GM23248 (cell line): ENCODE measurements around the gene EIF4E3. TPM values are rescaled to one million over a fixed set of nuclear protein-coding genes. Genes with fewer than 3 reads are reported as not detected.
A peak's percentile ranks its signal among the peaks of the same experiment; 100 is the strongest.

ENCODE experiments used
- DNase-seq: peaks from one replicate; pipeline ENCODE4 v3.0.0-alpha.2; 2015
- H2AFZ ChIP-seq: fragments of 200-600 bp; sonication (generic); 2 replicates; pipeline ENCODE4 v1.6.1; 2016; ENCODE audit warnings: antibody characterized with exemption
- H3F3A ChIP-seq: fragments of 200-600 bp; sonication (generic); 2 replicates; pipeline ENCODE4 v1.6.1; 2016; ENCODE audit warnings: mild to moderate bottlenecking, antibody characterized with exemption, mixed run types; ENCODE audit not compliant: insufficient read depth
- H3K27ac ChIP-seq: fragments of 200-600 bp; sonication (generic); 2 replicates; pipeline ENCODE4 v1.5.1; 2016; ENCODE audit warnings: mild to moderate bottlenecking
- H3K27me3 ChIP-seq: fragments of 200-600 bp; sonication (generic); replicated peaks from 2 replicates; pipeline ENCODE4 v1.6.1; 2016; ENCODE audit warnings: mild to moderate bottlenecking; ENCODE audit not compliant: insufficient read depth
- H3K36me3 ChIP-seq: fragments of 200-600 bp; sonication (generic); 2 replicates; pipeline ENCODE4 v1.6.1; 2016; ENCODE audit warnings: low read depth, mild to moderate bottlenecking
- H3K4me1 ChIP-seq: fragments of 200-600 bp; sonication (generic); 2 replicates; pipeline ENCODE4 v1.6.1; 2016; ENCODE audit warnings: mild to moderate bottlenecking; ENCODE audit not compliant: insufficient read depth
- H3K4me2 ChIP-seq: fragments of 200-600 bp; sonication (generic); one replicate; pipeline ENCODE4 v1.6.1; 2016; ENCODE audit warnings: mild to moderate bottlenecking; ENCODE audit not compliant: unreplicated experiment
- H3K4me3 ChIP-seq: fragments of 200-600 bp; sonication (generic); 2 replicates; pipeline ENCODE4 v1.5.1; 2016; ENCODE audit warnings: mild to moderate bottlenecking
- H3K79me2 ChIP-seq: fragments of 200-600 bp; sonication (generic); 2 replicates; pipeline ENCODE4 v1.6.1; 2016; ENCODE audit warnings: mild to moderate bottlenecking; ENCODE audit not compliant: insufficient read depth
- H3K9ac ChIP-seq: fragments of 200-600 bp; sonication (generic); 2 replicates; pipeline ENCODE4 v1.6.1; 2016; ENCODE audit warnings: mild to moderate bottlenecking
- H3K9me2 ChIP-seq: fragments of 200-600 bp; sonication (generic); 2 replicates; pipeline ENCODE4 v1.6.1; 2016; ENCODE audit warnings: mixed run types, mild to moderate bottlenecking, moderate library complexity; ENCODE audit not compliant: insufficient read depth
- H3K9me3 ChIP-seq: fragments of 200-600 bp; sonication (generic); one replicate; pipeline ENCODE4 v1.6.1; 2017; ENCODE audit warnings: low read depth
- H4K20me1 ChIP-seq: fragments of 200-600 bp; sonication (generic); 2 replicates; pipeline ENCODE4 v1.6.0; 2016; ENCODE audit not compliant: insufficient read depth
- EZH2 ChIP-seq: fragments of 200-600 bp; sonication (generic); IDR thresholded peaks from 2 replicates; pipeline ENCODE4 v1.6.1; 2018; ENCODE audit warnings: antibody characterized with exemption, mild to moderate bottlenecking; ENCODE audit not compliant: insufficient read depth, poor library complexity, severe bottlenecking
- EZH2phosphoT487 ChIP-seq: fragments of 200-600 bp; sonication (generic); IDR thresholded peaks from 2 replicates; pipeline ENCODE4 v1.6.1; 2018; ENCODE audit warnings: antibody characterized with exemption, moderate library complexity, mild to moderate bottlenecking, low read depth; ENCODE audit not compliant: insufficient read depth
- WGBS, 2 experiments: methylation state at CpG; one replicate each; pipeline ENCODE4 v1.1.6; 2015 to 2017; ENCODE audit warnings: low lambda C conversion rate in 2 of 2, low coverage in 1 of 2; ENCODE audit errors: missing lambda C conversion rate in 2 of 2; 5-methylcytosine and 5-hydroxymethylcytosine counted together
- in situ Hi-C: fragments of 300-500 bp; cut with MboI; formaldehyde crosslinking; loops from 2 replicates; pipeline ENCODE4 v1.15.0; 2020
- polyA plus RNA-seq: library from polyadenylated mRNA; unstranded; fragments of >200 nt; fragmentation: Nextera tagmentation; extraction: Ambion mirVana; gene quantifications from 2 replicates; pipeline ENCODE4 v1.2.1, GENCODE V29; 2016
- total RNA-seq: library from RNA; depleted of rRNA; stranded (reverse); fragments of >200 nt; shearing (Covaris generic); gene quantifications from 2 replicates; pipeline ENCODE4 v1.2.3, GENCODE V29; 2014

The EIF4E3 gene
- total and polyA plus RNA-seq, 2 experiments from 2014 or later = 1.1 TPM

- H3K36me3 ChIP-seq = no peaks in the 10 kb centered on the region
- peaks cover 10% of the 10 kb centered on the region; the same call in 1 of the 2 replicates for H3K4me1 ChIP-seq
- H3K4me2 ChIP-seq = no peak overlapping the region
- H3F3A ChIP-seq = peaks cover 8% of the 10 kb centered on the region; the same call in 1 of the 2 replicates
- WGBS, 2 experiments = 71 to 77% methylated on average over 4 of the region's 4 CpGs
- in situ Hi-C loops = no loop called here
- H3K9ac ChIP-seq = no peak overlapping the region
- H2AFZ ChIP-seq = no peak overlapping the region
- H3K27ac ChIP-seq = no peak overlapping the region
- H3K27me3 ChIP-seq = peaks cover 14% of the 10 kb centered on the region; the same call in 1 of the 2 replicates
- H3K9me3 ChIP-seq = no peaks in the 10 kb centered on the region
- H3K79me2 ChIP-seq = no peaks in the 10 kb centered on the region
- H3K4me3 ChIP-seq = no peak overlapping the region
- DNase-seq = peak; percentile 34
- no peaks in the 10 kb centered on the region for H4K20me1 ChIP-seq
- TF ChIP-seq EZH2 (no peak), EZH2phosphoT487 (no peak)
- no peaks in the 10 kb centered on the region for H3K9me2 ChIP-seq
These were observed 3.6 kb upstream of the EIF4E3 start for GRCh38 chr3:71728632-71729342.

DNA sequence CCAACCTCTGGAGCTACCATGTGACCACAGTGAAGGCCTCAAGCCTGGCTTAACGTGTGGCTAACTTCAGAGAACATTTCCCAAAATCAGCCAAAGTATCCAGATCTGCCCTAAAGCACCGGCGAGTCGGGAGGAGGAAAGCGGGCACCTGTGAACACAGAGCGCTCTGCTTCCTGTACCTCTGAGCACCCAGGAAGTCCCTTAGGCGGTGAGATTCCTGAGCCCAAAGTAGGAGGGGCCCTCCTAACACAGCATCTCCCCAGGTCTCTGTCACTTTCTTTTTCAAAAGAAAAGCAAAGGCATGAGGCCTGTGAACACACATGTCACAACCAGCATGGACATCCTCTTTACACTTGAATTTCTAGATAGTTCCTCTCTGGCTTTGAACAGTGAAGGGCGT lies 944 bp upstream of the EIF4E3 start:
- Histone ChIP-seq H3K79me2 (no peaks in the 10 kb centered on the region), H3K36me3 (no peaks in the 10 kb centered on the region), H3K4me2 (no peak overlapping the region), H4K20me1 (no peaks in the 10 kb centered on the region), H3K9me2 (no peaks in the 10 kb centered on the region), H3K9ac (no peak overlapping the region), H3K4me1 (peaks cover 10% of the 10 kb centered on the region; the same call in 1 of the 2 replicates), H3K27ac (no peak overlapping the region), H3F3A (peaks cover 8% of the 10 kb centered on the region; the same call in 1 of the 2 replicates), H3K9me3 (no peaks in the 10 kb centered on the region), H3K27me3 (peaks cover 21% of the 10 kb centered on the region; the same call in 1 of the 2 replicates), H3K4me3 (no peak overlapping the region), H2AFZ (peak overlapping the region; percentile 84; the same call in 1 of the 2 replicates)
- no peak for DNase-seq
- in situ Hi-C loops = no loop called here
- TF ChIP-seq EZH2phosphoT487 (no peak), EZH2 (no peak)
- WGBS, 2 experiments = 98 to 99% methylated on average over 8 of the region's 8 CpGs

DNA sequence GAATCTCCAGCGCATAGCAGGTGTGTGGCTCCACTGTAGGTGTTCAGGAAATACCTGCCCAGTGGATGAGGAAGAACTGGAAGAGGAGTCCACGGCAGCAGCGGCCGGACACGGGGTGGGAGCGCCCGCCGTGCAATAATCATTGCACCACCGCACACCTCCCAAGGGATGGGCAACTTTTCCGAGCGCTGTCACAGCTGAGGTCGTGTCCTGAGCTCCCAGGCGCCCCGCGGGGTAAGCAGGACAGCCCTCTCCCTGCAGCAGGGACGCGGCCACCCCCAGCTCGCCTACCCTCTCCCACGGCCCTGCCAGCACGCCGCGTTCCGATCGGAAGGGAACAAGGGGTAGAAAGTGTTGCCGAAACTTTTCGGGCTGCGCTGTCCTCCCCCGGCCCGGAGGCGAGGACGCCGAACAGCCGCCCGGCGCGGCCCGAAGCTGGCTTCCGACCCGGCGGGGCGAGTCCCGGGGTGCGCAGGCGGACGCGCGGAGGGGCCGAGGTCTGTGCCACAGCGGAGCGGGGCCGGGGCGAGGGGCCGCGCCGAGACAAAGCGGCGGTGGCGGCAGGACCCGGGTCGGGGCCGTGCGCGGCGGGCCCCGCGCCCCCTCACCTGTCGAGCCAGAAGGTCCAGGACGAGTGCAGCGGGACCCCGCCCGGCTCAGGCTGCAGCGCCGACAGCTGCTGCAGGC lies 475 bp downstream of the EIF4E3 start:
- H3K9ac ChIP-seq = peak overlapping the region; percentile 74
- peaks cover 8% of the 10 kb centered on the region; the same call in 1 of the 2 replicates for H3F3A ChIP-seq
- no peak overlapping the region for H3K27ac ChIP-seq
- in situ Hi-C loops = loop anchor here (25.0 kb wide), 2 partner anchors 538 to 1363 kb away; no protein-coding TSS in a partner anchor
- peak overlapping the region; percentile 85 for H3K4me3 ChIP-seq
- H3K27me3 ChIP-seq = peaks cover 21% of the 10 kb centered on the region; the same call in 1 of the 2 replicates
- H3K79me2 ChIP-seq = no peaks in the 10 kb centered on the region
- no peaks in the 10 kb centered on the region for H3K9me3 ChIP-seq
- no peaks in the 10 kb centered on the region for H4K20me1 ChIP-seq
- H3K4me1 ChIP-seq = peaks cover 9% of the 10 kb centered on the region; the same call in 1 of the 2 replicates
- 0 to 1% methylated on average over 36 to 67 of the region's 73 CpGs for WGBS, 2 experiments
- DNase-seq = peak; percentile 60
- H3K36me3 ChIP-seq = no peaks in the 10 kb centered on the region
- TF ChIP-seq EZH2 (no peak), EZH2phosphoT487 (no peak)
- no peaks in the 10 kb centered on the region for H3K9me2 ChIP-seq
- peak overlapping the region; percentile 95 for H2AFZ ChIP-seq
- peak overlapping the region; percentile 90 for H3K4me2 ChIP-seq

DNA sequence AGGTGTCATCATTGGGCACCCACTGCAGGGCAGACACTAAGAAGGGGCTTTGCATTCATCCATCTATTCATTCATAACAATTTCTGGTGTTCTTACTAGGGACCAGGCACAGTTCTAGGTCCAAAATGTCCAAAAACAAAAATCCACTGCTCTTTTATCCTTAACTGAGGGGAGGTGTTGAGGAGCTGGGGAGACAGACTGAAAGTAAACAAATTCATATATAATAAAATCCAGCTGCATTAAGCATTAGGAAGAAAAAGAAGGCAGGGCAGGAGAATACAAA lies 1.1 kb downstream of the EIF4E3 start:
- Histone ChIP-seq H2AFZ (peak overlapping the region; percentile 95; the same call in 1 of the 2 replicates), H4K20me1 (no peaks in the 10 kb centered on the region), H3K79me2 (no peaks in the 10 kb centered on the region), H3K4me3 (peak overlapping the region; percentile 85), H3K36me3 (no peaks in the 10 kb centered on the region), H3K27me3 (peaks cover 21% of the 10 kb centered on the region; the same call in 1 of the 2 replicates), H3F3A (peaks cover 4% of the 10 kb centered on the region; the same call in 1 of the 2 replicates), H3K27ac (no peak overlapping the region), H3K9me2 (no peaks in the 10 kb centered on the region), H3K9ac (peak overlapping the region; percentile 74; the same call in 1 of the 2 replicates), H3K4me1 (peaks cover 5% of the 10 kb centered on the region; the same call in 1 of the 2 replicates), H3K4me2 (peak overlapping the region; percentile 90), H3K9me3 (no peaks in the 10 kb centered on the region)
- in situ Hi-C loops = loop anchor here (25.0 kb wide), 2 partner anchors 538 to 1363 kb away; no protein-coding TSS in a partner anchor
- TF ChIP-seq EZH2phosphoT487 = no peak
- no peak for TF ChIP-seq EZH2
- DNase-seq = no peak
